GM12874 (cell line): Measurements from ENCODE around the gene RGMB.

Source experiments
- CTCF ChIP-seq: IDR thresholded peaks from 2 replicates; pipeline ENCODE4 v1.5.1; 2011; ENCODE audit warnings: low read depth, mild to moderate bottlenecking, control low read depth, low read length, moderate library complexity; ENCODE audit not compliant: insufficient read depth

RGMB gene

DNA sequence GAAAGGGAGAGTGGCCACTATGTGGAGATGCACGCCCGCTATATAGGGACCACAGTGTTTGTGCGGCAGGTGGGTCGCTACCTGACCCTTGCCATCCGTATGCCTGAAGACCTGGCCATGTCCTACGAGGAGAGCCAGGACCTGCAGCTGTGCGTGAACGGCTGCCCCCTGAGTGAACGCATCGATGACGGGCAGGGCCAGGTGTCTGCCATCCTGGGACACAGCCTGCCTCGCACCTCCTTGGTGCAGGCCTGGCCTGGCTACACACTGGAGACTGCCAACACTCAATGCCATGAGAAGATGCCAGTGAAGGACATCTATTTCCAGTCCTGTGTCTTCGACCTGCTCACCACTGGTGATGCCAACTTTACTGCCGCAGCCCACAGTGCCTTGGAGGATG is 19.8 kb downstream of the RGMB start:
- no peak for TF ChIP-seq CTCF

DNA sequence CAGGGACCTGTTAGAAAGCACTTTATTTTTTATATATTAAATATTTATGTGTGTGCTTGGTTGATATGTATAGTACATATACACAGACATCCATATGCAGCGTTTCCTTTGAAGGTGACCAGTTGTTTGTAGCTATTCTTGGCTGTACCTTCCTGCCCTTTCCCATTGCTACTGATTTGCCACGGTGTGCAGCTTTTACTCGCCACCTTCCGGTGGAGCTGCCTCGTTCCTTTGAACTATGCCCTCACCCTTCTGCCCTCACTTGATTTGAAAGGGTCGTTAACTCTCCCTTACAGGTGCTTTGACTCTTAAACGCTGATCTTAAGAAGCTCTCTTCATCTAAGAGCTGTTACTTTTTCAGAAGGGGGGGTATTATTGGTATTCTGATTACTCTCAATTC is 20.5 kb downstream of the RGMB start:
- TF ChIP-seq CTCF, result no peak

DNA sequence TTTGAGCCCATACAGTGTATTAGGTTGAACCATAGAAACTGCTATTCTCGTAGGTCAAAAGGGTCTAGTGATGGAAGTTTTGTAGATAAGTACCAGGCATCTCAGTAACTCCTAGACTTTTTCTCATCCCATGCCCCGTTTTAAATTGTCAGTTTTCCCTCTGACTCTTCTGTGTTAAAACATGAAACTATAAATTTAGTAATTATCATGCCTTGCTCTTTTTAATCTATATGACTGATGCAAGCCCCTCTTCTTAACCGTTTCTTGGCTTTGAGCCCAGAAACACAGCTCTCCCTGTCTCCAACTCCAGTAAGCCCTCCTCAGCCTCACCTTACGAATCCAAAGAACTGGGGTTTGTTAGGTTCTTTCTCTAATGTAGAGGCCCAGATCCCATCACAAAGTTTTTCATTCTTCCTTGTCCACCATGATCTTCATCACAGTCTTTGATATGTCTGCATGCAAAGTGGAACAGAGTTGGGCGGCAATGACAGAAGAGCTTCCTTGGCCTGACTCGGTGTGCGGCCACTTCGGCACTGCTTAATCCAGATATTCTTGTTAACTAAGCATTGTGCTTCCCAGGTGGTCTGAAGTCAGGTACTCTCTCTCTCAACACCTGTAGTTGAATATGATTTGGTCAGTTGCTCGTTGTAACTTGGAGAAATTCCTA is 21.1 kb downstream of the RGMB start:
- no peak for TF ChIP-seq CTCF

DNA sequence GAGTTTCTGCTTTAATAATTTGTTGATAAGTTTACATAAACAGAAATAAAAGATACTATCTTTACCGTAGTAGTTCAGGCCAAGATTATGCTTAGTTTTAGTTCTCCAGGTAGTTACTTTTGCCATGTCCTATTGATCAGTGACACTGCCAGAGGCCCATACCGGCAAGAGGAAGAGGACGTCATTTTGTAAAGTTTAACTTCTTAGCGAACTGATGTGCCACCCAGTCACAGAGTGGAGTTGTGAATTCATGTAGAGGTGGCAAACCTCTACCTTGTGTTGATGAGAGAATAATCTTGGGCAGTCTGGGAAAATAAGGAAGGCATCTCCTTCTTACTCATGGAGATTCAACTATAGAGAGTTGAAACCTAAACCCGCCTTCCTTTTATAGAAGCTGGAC is 21.8 kb downstream of the RGMB start:
- TF ChIP-seq CTCF, result no peak

- peak; percentile 58; the same call in 1 of the 2 replicates for TF ChIP-seq CTCF
These were observed 22.9 kb downstream of the RGMB start for GRCh38 chr5:98796197-98796972.

DNA sequence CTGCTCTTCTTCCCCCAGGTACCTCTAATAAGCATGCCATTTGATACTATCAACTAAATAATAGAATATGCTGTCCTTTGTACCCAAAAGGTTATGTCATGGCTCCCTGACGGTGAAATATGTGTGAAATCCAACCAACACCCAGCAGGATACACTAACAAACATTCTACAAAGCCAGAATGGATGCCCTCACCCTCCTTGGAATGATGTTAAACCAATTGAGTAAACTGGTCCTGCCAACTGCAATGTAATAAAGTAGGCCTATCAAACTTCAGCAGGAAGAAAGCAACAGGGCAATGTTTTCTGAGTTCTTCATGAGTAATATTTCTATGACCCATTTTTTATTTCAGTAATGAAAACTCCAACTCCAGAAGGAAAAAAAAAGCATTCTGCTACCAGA is 24.9 kb downstream of the RGMB start:
- no peak for TF ChIP-seq CTCF

DNA sequence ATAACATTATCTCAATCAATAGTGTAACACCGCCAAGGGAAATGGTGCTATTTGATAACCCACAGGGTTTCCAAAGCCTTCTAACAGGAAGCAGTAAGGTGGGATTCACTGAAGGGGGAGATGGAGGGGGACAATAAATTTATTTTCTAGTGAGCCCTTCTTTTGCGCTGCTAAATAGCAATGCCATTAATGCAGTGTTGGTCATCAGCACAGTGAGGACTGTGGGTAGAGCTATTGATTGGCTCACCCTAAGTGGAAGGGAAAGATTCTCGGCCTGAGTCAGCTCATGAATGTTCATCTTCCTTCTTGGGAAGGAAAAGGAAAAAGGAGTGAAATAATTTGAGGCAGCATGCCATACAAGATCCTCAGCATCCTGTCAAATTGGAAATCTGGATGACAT is 25.4 kb downstream of the RGMB start:
- TF ChIP-seq CTCF, result no peak
